ENCODE measurements around the gene RGS1. TPM values are rescaled to one million over a fixed set of nuclear protein-coding genes. Genes with fewer than 3 reads are reported as not detected.
A peak's percentile ranks its signal among the peaks of the same experiment; 100 is the strongest.

RGS1 gene
- total RNA-seq: 10 to 100 TPM in 3 of 4 donors, 1 to 10 TPM in 1; 7.4 to 55.9 (median 22.6) TPM

- DNase-seq: no peak
- peak within 1 kb of the TSS in 3 of 4 donors; percentile 41 to 80 (median 70) for H3K27ac ChIP-seq
These were observed at the start of gene RGS1 for GRCh38 chr1:192575499-192576189. RGS1 (plus strand) TSS chr1:192575773; CDS start chr1:192575793, 20 bp downstream.

GRCh38 chr1:192527111-192527795, 48.3 kb upstream of the RGS1 start:
- 82 to 83% methylated on average over 5 of the region's 5 CpGs for WGBS, 2 donors
- intact Hi-C loops (cut with DNase I): no loop called here
- TF ChIP-seq CTCF (IDR thresholded peaks at IDR 0.05): no peak
- no peak for TF ChIP-seq POLR2A (IDR thresholded peaks at IDR 0.05)

More at GRCh38 chr1:192575499-192576189, at the start of gene RGS1:
- Histone ChIP-seq H3K27me3 (no peaks in the 10 kb centered on the region), H3K4me1 (no peaks in the 10 kb centered on the region), H3K9me3 (peaks cover 0 to 2% (median 0%) of the 10 kb centered on the region in 3 donors), H3K4me3 (peak within 1 kb of the TSS in 3 of 4 donors; percentile 20 to 51 (median 31)), H3K36me3 (no peaks in the 10 kb centered on the region)
- intact Hi-C loops (cut with DNase I): no loop called here
- WGBS, 2 donors: 55 to 68% methylated on average over 7 of the region's 7 CpGs
- TF ChIP-seq POLR2A (IDR thresholded peaks at IDR 0.05): peak in 3 of 4 donors; percentile 81 to 90 (median 90)
- TF ChIP-seq CTCF (IDR thresholded peaks at IDR 0.05): no peak

GRCh38 chr1:192527950-192528349, 47.6 kb upstream of the RGS1 start:
- Histone ChIP-seq H3K27me3 (no peaks in the 10 kb centered on the region), H3K27ac (no peak overlapping the region), H3K4me3 (no peak overlapping the region), H3K36me3 (no peaks in the 10 kb centered on the region), H3K4me1 (peaks cover 0 to 14% (median 2%) of the 10 kb centered on the region in 3 donors), H3K9me3 (no peaks in the 10 kb centered on the region)
- TF ChIP-seq CTCF (IDR thresholded peaks at IDR 0.05) (no peak), POLR2A (IDR thresholded peaks at IDR 0.05) (no peak)
- intact Hi-C loops (cut with DNase I): no loop called here
- DNase-seq: no peak

More at GRCh38 chr1:192527111-192527795, 48.3 kb upstream of the RGS1 start:
- Histone ChIP-seq H3K9me3 (no peaks in the 10 kb centered on the region), H3K4me1 (peaks cover 0 to 14% (median 2%) of the 10 kb centered on the region in 3 donors), H3K4me3 (no peak overlapping the region), H3K27me3 (no peaks in the 10 kb centered on the region), H3K36me3 (no peaks in the 10 kb centered on the region), H3K27ac (no peak overlapping the region)
- no peak for DNase-seq

- peak overlapping the region in 3 of 4 donors; percentile 45 to 72 (median 60) for H3K27ac ChIP-seq
- no peak overlapping the region for H3K4me3 ChIP-seq
- no peaks in the 10 kb centered on the region for H3K27me3 ChIP-seq
- TF ChIP-seq CTCF (IDR thresholded peaks at IDR 0.05) (no peak), POLR2A (IDR thresholded peaks at IDR 0.05) (no peak)
- peaks cover 0 to 14% (median 2%) of the 10 kb centered on the region in 3 donors for H3K4me1 ChIP-seq
- WGBS, 2 donors: 70 to 78% methylated on average over 3 of the region's 3 CpGs
- DNase-seq: no peak
- intact Hi-C loops (cut with DNase I): no loop called here
- no peaks in the 10 kb centered on the region for H3K36me3 ChIP-seq
- H3K9me3 ChIP-seq: no peaks in the 10 kb centered on the region
These were observed 46.4 kb upstream of the RGS1 start for GRCh38 chr1:192529031-192529755.
